ENCODE measurements around the gene NCAPD2.

DNA sequence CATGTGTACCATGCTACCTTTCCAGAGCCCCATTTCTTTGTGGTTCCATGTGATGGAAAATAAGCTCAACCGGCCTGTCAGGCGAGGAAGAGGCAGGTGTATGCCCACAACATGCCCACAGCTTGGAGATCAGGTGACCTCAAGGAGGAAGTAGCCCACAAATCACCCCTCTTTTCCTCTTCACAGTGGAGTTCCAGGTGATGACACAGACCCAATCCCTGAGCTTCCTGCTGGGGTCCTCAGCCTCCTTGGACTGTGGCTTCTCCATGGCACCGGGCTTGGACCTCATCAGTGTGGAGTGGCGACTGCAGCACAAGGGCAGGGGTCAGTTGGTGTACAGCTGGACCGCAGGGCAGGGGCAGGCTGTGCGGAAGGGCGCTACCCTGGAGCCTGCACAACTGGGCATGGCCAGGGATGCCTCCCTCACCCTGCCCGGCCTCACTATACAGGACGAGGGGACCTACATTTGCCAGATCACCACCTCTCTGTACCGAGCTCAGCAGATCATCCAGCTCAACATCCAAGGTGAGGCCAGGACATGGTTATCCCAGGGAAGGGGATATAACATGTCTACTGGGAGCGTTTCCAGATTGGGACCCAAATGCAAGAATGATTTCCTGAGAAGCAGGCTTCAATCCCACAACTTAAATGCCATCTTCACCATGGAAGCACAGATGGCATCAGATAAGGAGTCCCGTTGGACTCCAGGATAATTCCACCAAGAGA, 36.5 kb upstream of the NCAPD2 start:
- TF ChIP-seq, protein P1, sequence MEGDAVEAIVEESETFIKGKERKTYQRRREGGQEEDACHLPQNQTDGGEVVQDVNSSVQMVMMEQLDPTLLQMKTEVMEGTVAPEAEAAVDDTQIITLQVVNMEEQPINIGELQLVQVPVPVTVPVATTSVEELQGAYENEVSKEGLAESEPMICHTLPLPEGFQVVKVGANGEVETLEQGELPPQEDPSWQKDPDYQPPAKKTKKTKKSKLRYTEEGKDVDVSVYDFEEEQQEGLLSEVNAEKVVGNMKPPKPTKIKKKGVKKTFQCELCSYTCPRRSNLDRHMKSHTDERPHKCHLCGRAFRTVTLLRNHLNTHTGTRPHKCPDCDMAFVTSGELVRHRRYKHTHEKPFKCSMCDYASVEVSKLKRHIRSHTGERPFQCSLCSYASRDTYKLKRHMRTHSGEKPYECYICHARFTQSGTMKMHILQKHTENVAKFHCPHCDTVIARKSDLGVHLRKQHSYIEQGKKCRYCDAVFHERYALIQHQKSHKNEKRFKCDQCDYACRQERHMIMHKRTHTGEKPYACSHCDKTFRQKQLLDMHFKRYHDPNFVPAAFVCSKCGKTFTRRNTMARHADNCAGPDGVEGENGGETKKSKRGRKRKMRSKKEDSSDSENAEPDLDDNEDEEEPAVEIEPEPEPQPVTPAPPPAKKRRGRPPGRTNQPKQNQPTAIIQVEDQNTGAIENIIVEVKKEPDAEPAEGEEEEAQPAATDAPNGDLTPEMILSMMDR (tag by site-specific recombination; IDR thresholded peaks at IDR 0.05), result no peak
- no peak for TF ChIP-seq ZNF501 (tag by site-specific recombination; IDR thresholded peaks at IDR 0.05)
- TF ChIP-seq ZNF558 (tag by site-specific recombination; IDR thresholded peaks at IDR 0.05), result no peak
- no peak for TF ChIP-seq ZNF777 (tag by site-specific recombination; IDR thresholded peaks at IDR 0.05; ENCODE audit: borderline replicate concordance)
